NCI-H69 (cell line): Measurements from ENCODE around the gene ADRA2C.
"Not testable (repeated sequence)": the region's sequence is repeated elsewhere in the genome, so short reads cannot be mapped to it uniquely, and the experiment has no call there.

Experiments used
- DNase-seq: peaks from one replicate; lab custom pipeline; 2025; lab: John Stamatoyannopoulos, UW

ADRA2C gene

GRCh38 chr4:3813151-3814052 is 47.2 kb downstream of the ADRA2C start:
- DNase-seq = no peak

GRCh38 chr4:3814053-3814570 is 47.9 kb downstream of the ADRA2C start:
- no peak for DNase-seq

GRCh38 chr4:3814838-3815237 is 48.7 kb downstream of the ADRA2C start:
- DNase-seq = not testable (repeated sequence)

- no peak for DNase-seq
Observed at GRCh38 chr4:3816256-3816825, 50.2 kb downstream of the ADRA2C start.

- no peak for DNase-seq
Observed at GRCh38 chr4:3816983-3817960, 51.1 kb downstream of the ADRA2C start.
